ENCODE results near the gene GRIK4. TPM values are rescaled to one million over a fixed set of nuclear protein-coding genes. Genes with fewer than 3 reads are reported as not detected.

The GRIK4 gene
- total and polyA plus RNA-seq, 4 donors: 0.05 to 0.25 (median 0.06) TPM; not detected in 1

DNA sequence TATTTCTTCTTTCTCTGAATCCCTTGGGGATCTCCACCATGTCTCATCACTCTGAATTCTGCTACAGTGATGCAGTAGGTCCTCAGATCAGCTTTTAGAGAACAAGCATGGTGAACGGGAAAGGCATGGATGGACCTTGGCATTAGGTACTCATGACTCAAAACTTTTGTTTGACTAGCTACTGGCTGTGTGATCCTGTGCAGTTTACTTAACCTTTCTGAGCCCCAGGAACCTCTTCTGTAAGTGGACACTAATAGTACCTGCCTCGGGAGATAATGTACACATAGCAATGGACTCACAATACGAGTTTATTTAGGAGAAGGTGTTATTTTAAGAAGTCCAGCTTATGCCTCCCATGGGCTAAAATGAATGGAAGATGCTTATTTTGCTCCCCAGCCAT lies 327.7 kb downstream of the GRIK4 start:
- Histone ChIP-seq H3K4me1 (ENCODE audit: control insufficient read depth in 4 of 4, insufficient read depth in 4 of 4, low read length in 3 of 4) (no peaks in the 10 kb centered on the region), H3K27me3 (ENCODE audit: control insufficient read depth in 4 of 4, insufficient read depth in 4 of 4, low read length in 3 of 4) (no peaks in the 10 kb centered on the region), H3K27ac (ENCODE audit: low read depth in 1 of 2, low read length in 2 of 2) (no peak overlapping the region), H3K9me3 (ENCODE audit: control insufficient read depth in 4 of 4, low read length in 3 of 4) (no peaks in the 10 kb centered on the region), H3K4me3 (ENCODE audit: low read depth in 1 of 3, low read length in 3 of 3) (no peak overlapping the region), H3K9ac (ENCODE audit: low read depth in 1 of 2, low read length in 2 of 2) (no peak overlapping the region), H3K36me3 (ENCODE audit: control insufficient read depth in 4 of 4, insufficient read depth in 3 of 4, low read depth in 1 of 4, low read length in 3 of 4) (no peaks in the 10 kb centered on the region)
- WGBS: 39% methylated on average over 3 of the region's 3 CpGs
- TF ChIP-seq HNF4A (conservative IDR thresholded peaks at IDR 0.05) (peak in 1 of 2 donors; percentile 32), RAD21 (IDR thresholded peaks at IDR 0.05) (no peak), RXRA (IDR thresholded peaks at IDR 0.05) (peak in 1 of 2 donors; percentile 10)
- TF ChIP-seq, protein P1, sequence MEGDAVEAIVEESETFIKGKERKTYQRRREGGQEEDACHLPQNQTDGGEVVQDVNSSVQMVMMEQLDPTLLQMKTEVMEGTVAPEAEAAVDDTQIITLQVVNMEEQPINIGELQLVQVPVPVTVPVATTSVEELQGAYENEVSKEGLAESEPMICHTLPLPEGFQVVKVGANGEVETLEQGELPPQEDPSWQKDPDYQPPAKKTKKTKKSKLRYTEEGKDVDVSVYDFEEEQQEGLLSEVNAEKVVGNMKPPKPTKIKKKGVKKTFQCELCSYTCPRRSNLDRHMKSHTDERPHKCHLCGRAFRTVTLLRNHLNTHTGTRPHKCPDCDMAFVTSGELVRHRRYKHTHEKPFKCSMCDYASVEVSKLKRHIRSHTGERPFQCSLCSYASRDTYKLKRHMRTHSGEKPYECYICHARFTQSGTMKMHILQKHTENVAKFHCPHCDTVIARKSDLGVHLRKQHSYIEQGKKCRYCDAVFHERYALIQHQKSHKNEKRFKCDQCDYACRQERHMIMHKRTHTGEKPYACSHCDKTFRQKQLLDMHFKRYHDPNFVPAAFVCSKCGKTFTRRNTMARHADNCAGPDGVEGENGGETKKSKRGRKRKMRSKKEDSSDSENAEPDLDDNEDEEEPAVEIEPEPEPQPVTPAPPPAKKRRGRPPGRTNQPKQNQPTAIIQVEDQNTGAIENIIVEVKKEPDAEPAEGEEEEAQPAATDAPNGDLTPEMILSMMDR (IDR thresholded peaks at IDR 0.05; ENCODE audit: low read depth, low read length, missing input control): no peak
- TF ChIP-seq, protein P2, sequence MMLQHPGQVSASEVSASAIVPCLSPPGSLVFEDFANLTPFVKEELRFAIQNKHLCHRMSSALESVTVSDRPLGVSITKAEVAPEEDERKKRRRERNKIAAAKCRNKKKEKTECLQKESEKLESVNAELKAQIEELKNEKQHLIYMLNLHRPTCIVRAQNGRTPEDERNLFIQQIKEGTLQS (IDR thresholded peaks at IDR 0.05): no peak
- DNase-seq (ENCODE audit: low spot score): no peak

DNA sequence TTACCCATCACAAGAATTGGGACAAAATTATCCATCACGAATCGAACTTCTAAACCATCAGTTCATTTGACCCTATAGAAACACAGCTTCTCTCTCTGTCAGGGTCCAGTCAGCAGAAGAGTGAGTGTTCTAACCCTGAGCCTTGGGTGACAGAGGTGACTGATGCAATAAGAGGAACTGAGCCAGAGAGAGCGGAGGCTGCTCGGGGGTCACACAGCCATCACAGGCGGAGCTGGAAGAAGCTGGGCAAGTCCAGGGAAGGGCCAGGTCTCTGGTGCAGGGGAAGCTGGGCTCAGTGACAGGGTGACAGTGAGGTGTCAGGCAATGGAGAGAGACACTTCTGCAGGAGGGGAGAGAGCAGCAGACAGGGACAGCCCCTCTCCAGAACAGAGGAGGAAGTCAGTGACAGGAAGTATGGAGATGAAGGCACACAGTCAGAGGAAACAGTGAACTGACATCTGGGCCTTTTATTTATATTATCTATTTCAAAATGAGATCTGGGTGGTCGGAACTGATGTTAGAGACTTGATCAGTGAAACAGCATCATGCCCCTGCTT lies 328.4 kb downstream of the GRIK4 start:
- no peak for DNase-seq (ENCODE audit: low spot score)
- Histone ChIP-seq H3K36me3 (ENCODE audit: control insufficient read depth in 4 of 4, insufficient read depth in 3 of 4, low read depth in 1 of 4, low read length in 3 of 4) (no peaks in the 10 kb centered on the region), H3K27ac (ENCODE audit: low read depth in 1 of 2, low read length in 2 of 2) (no peak overlapping the region), H3K9ac (ENCODE audit: low read depth in 1 of 2, low read length in 2 of 2) (no peak overlapping the region), H3K9me3 (ENCODE audit: control insufficient read depth in 4 of 4, low read length in 3 of 4) (no peaks in the 10 kb centered on the region), H3K27me3 (ENCODE audit: control insufficient read depth in 4 of 4, insufficient read depth in 4 of 4, low read length in 3 of 4) (no peaks in the 10 kb centered on the region), H3K4me1 (ENCODE audit: control insufficient read depth in 4 of 4, insufficient read depth in 4 of 4, low read length in 3 of 4) (no peaks in the 10 kb centered on the region), H3K4me3 (ENCODE audit: low read depth in 1 of 3, low read length in 3 of 3) (no peak overlapping the region)
- 59% methylated on average over 6 of the region's 6 CpGs for WGBS
- TF ChIP-seq FOXA1 (IDR thresholded peaks at IDR 0.05) (no peak), SP1 (IDR thresholded peaks at IDR 0.05) (no peak), RAD21 (IDR thresholded peaks at IDR 0.05) (no peak), HNF4A (conservative IDR thresholded peaks at IDR 0.05) (no peak), HNF4G (IDR thresholded peaks at IDR 0.05) (no peak), GABPA (IDR thresholded peaks at IDR 0.05 in 1 of 2, conservative IDR thresholded peaks at IDR 0.05 in 1 of 2) (no peak), YY1 (IDR thresholded peaks at IDR 0.05) (no peak), TAF1 (conservative IDR thresholded peaks at IDR 0.05) (no peak), EGR1 (IDR thresholded peaks at IDR 0.05; ENCODE audit: low read depth in 2 of 2) (no peak)
- TF ChIP-seq, protein P3, sequence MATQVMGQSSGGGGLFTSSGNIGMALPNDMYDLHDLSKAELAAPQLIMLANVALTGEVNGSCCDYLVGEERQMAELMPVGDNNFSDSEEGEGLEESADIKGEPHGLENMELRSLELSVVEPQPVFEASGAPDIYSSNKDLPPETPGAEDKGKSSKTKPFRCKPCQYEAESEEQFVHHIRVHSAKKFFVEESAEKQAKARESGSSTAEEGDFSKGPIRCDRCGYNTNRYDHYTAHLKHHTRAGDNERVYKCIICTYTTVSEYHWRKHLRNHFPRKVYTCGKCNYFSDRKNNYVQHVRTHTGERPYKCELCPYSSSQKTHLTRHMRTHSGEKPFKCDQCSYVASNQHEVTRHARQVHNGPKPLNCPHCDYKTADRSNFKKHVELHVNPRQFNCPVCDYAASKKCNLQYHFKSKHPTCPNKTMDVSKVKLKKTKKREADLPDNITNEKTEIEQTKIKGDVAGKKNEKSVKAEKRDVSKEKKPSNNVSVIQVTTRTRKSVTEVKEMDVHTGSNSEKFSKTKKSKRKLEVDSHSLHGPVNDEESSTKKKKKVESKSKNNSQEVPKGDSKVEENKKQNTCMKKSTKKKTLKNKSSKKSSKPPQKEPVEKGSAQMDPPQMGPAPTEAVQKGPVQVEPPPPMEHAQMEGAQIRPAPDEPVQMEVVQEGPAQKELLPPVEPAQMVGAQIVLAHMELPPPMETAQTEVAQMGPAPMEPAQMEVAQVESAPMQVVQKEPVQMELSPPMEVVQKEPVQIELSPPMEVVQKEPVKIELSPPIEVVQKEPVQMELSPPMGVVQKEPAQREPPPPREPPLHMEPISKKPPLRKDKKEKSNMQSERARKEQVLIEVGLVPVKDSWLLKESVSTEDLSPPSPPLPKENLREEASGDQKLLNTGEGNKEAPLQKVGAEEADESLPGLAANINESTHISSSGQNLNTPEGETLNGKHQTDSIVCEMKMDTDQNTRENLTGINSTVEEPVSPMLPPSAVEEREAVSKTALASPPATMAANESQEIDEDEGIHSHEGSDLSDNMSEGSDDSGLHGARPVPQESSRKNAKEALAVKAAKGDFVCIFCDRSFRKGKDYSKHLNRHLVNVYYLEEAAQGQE (IDR thresholded peaks at IDR 0.05): no peak
- TF ChIP-seq, protein P4, sequence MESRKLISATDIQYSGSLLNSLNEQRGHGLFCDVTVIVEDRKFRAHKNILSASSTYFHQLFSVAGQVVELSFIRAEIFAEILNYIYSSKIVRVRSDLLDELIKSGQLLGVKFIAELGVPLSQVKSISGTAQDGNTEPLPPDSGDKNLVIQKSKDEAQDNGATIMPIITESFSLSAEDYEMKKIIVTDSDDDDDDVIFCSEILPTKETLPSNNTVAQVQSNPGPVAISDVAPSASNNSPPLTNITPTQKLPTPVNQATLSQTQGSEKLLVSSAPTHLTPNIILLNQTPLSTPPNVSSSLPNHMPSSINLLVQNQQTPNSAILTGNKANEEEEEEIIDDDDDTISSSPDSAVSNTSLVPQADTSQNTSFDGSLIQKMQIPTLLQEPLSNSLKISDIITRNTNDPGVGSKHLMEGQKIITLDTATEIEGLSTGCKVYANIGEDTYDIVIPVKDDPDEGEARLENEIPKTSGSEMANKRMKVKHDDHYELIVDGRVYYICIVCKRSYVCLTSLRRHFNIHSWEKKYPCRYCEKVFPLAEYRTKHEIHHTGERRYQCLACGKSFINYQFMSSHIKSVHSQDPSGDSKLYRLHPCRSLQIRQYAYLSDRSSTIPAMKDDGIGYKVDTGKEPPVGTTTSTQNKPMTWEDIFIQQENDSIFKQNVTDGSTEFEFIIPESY (IDR thresholded peaks at IDR 0.05): no peak

Data from liver (tissue), 9 donors.